A549 (cell line): Measurements from ENCODE around the gene GZF1. TPM values are rescaled to one million over a fixed set of nuclear protein-coding genes. Genes with fewer than 3 reads are reported as not detected.

Source experiments
- ATAC-seq, 2 experiments: fragments of 200-7000 bp in 1 of 2; fragments of >200 bp in 1 of 2; cut with Nextera tagmentation in 1 of 2; cut with Tn5 transposase in 1 of 2; 3 replicates each; pipeline versions ENCODE4 v1.8.0 to v1.9.1; 2018 to 2020; ENCODE audit warnings: mild to moderate bottlenecking in 1 of 2, moderate library complexity in 1 of 2
- CTCF ChIA-PET: fragments of 300-600 bp; sonication (Branson Sonifier 250); formaldehyde crosslinking; extraction: SDS; loops from one replicate; lab custom pipeline; 2021; ENCODE audit warnings: antibody characterized with exemption, inconsistent platforms; lab: Yijun Ruan, JAX
- POLR2A ChIA-PET: fragments of 350-600 bp; formaldehyde crosslinking; extraction: SDS; loops from one replicate; lab custom pipeline; 2021; ENCODE audit warnings: antibody characterized with exemption, inconsistent platforms; lab: Yijun Ruan, JAX
- DNase-seq, 2 experiments: peaks; one replicate each; pipeline versions ENCODE4 v3.0.0 to v3.0.0-alpha.2; 2011 to 2016; ENCODE audit warnings: low read depth in 1 of 2, low spot score in 1 of 2
- FAIRE-seq: peaks from 2 replicates; lab custom pipeline; 2011; peaks lifted over from hg19 to GRCh38; lab: Jason Lieb, UNC
- H3K27ac ChIP-seq, 2 experiments: fragments of >200 bp; sonication (Bioruptor Twin); formaldehyde crosslinking; 3 replicates each; pipeline ENCODE4 v1.5.1; 2016 to 2017
- H3K4me1 ChIP-seq: fragments of >200 bp; sonication (Bioruptor Twin); formaldehyde crosslinking; 3 replicates; pipeline ENCODE4 v1.6.1; 2016
- H3K4me2 ChIP-seq: fragments of >200 bp; sonication (Bioruptor Twin); formaldehyde crosslinking; 3 replicates; pipeline ENCODE4 v1.6.1; 2016
- H3K4me3 ChIP-seq: fragments of >200 bp; sonication (Bioruptor Twin); formaldehyde crosslinking; 3 replicates; pipeline ENCODE4 v1.5.1; 2016
- H3K9me3 ChIP-seq: fragments of >200 bp; sonication (Bioruptor Twin); formaldehyde crosslinking; 3 replicates; pipeline ENCODE4 v1.6.1; 2016
- ATOH8 ChIP-seq: fragments of 250-450 bp; sonication (Bioruptor Pico); IDR thresholded peaks from 2 replicates; pipeline ENCODE4 v1.5.0; 2020; ENCODE audit warnings: low read depth, mild to moderate bottlenecking, moderate library complexity
- BHLHE40 ChIP-seq: IDR thresholded peaks from 2 replicates; pipeline ENCODE4 v1.6.1; 2012; ENCODE audit warnings: low read depth, low read length, inconsistent platforms
- CBX8 ChIP-seq: fragments of 200-600 bp; sonication (generic); IDR thresholded peaks from 2 replicates; pipeline ENCODE4 v1.6.1; 2016
- CEBPB ChIP-seq, 2 experiments: fragments of >200 bp in 1 of 2; sonication (Bioruptor Twin) in 1 of 2; formaldehyde crosslinking in 1 of 2; IDR thresholded peaks; 2 replicates each; pipeline ENCODE4 v1.6.1; 2012 to 2016
- CHD2 ChIP-seq: fragments of 150-350 bp; IDR thresholded peaks from 2 replicates; pipeline ENCODE4 v1.6.1; 2014; ENCODE audit warnings: low read length; ENCODE audit not compliant: partially characterized antibody
- CTCF ChIP-seq: fragments of >200 bp; sonication (Bioruptor Twin); formaldehyde crosslinking; IDR thresholded peaks from 3 replicates; pipeline ENCODE4 v1.5.1; 2016
- EHF ChIP-seq: fragments of 250-450 bp; sonication (Bioruptor Pico); IDR thresholded peaks from 2 replicates; pipeline ENCODE4 v1.5.0; 2020; ENCODE audit warnings: mild to moderate bottlenecking
- EHMT2 ChIP-seq: fragments of 200-600 bp; sonication (generic); IDR thresholded peaks from 2 replicates; pipeline ENCODE4 v1.6.1; 2016; ENCODE audit warnings: antibody characterized with exemption, low read depth, mild to moderate bottlenecking, moderate library complexity
- ESRRA ChIP-seq: fragments of 150-350 bp; IDR thresholded peaks from 2 replicates; pipeline ENCODE4 v1.6.1; 2014; ENCODE audit warnings: mild to moderate bottlenecking, low read length, borderline replicate concordance
- FOSB ChIP-seq: fragments of 250-450 bp; sonication (Bioruptor Pico); IDR thresholded peaks from 2 replicates; pipeline ENCODE4 v1.5.0; 2020; ENCODE audit warnings: mild to moderate bottlenecking, moderate library complexity
- GATA3 ChIP-seq: IDR thresholded peaks from 2 replicates; pipeline ENCODE4 v1.6.1; 2012; ENCODE audit warnings: borderline replicate concordance
- HDAC2 ChIP-seq: fragments of 200-600 bp; sonication (generic); IDR thresholded peaks from 2 replicates; pipeline ENCODE4 v1.6.1; 2016
- HES2 ChIP-seq: fragments of >200 bp; sonication (Bioruptor Twin); formaldehyde crosslinking; IDR thresholded peaks from 2 replicates; pipeline ENCODE4 v1.6.1; 2016
- HEYL ChIP-seq: fragments of 250-450 bp; sonication (Bioruptor Pico); IDR thresholded peaks from 2 replicates; pipeline ENCODE4 v1.8.0; 2021; ENCODE audit warnings: mild to moderate bottlenecking, moderate library complexity
- JUN ChIP-seq, 2 experiments: fragments of >200 bp; sonication (Bioruptor Twin); formaldehyde crosslinking; IDR thresholded peaks; 2 replicates in 1 of 2; 3 replicates in 1 of 2; pipeline ENCODE4 v1.6.1; 2016 to 2017
- KDM5A ChIP-seq: fragments of 200-600 bp; sonication (generic); IDR thresholded peaks from 2 replicates; pipeline ENCODE4 v1.6.1; 2016; ENCODE audit warnings: antibody characterized with exemption, mild to moderate bottlenecking
- MAZ ChIP-seq: fragments of 150-350 bp; IDR thresholded peaks from 2 replicates; pipeline ENCODE4 v1.6.1; 2014; ENCODE audit warnings: antibody characterized with exemption, low read depth, low read length, borderline replicate concordance
- MYC ChIP-seq: IDR thresholded peaks from 2 replicates; pipeline ENCODE4 v1.6.1; 2012; ENCODE audit warnings: mild to moderate bottlenecking, inconsistent platforms, low read length, improper control_type of control experiment, borderline replicate concordance
- NR3C1 ChIP-seq: fragments of >200 bp; sonication (Bioruptor Twin); formaldehyde crosslinking; IDR thresholded peaks from 3 replicates; pipeline ENCODE4 v1.6.1; 2017
- POLR2A ChIP-seq: IDR thresholded peaks from 2 replicates; pipeline ENCODE4 v1.6.1; 2012; ENCODE audit warnings: mild to moderate bottlenecking, low read length
- RARB ChIP-seq: fragments of 250-450 bp; sonication (Bioruptor Pico); IDR thresholded peaks from 2 replicates; pipeline ENCODE4 v1.8.0; 2021; ENCODE audit warnings: mild to moderate bottlenecking, moderate library complexity
- RCOR1 ChIP-seq: fragments of 150-350 bp; IDR thresholded peaks from 2 replicates; pipeline ENCODE4 v1.6.1; 2014; ENCODE audit warnings: antibody characterized with exemption, low read length, low read depth
- RNF2 ChIP-seq: fragments of 200-600 bp; sonication (generic); IDR thresholded peaks from 2 replicates; pipeline ENCODE4 v1.6.1; 2016; ENCODE audit warnings: low read depth, mild to moderate bottlenecking, antibody characterized with exemption, moderate library complexity, borderline replicate concordance
- SMC3 ChIP-seq: fragments of >200 bp; sonication (Bioruptor Twin); formaldehyde crosslinking; IDR thresholded peaks from 3 replicates; pipeline ENCODE4 v1.6.1; 2018; ENCODE audit warnings: inconsistent platforms
- SREBF2 ChIP-seq: fragments of 450-650 bp; IDR thresholded peaks from 2 replicates; pipeline ENCODE4 v1.6.1; 2014; ENCODE audit warnings: mild to moderate bottlenecking, moderate library complexity
- TP53 ChIP-seq: fragments of 250-450 bp; sonication (Bioruptor Pico); IDR thresholded peaks from 2 replicates; pipeline ENCODE4 v1.5.0; 2021; ENCODE audit warnings: mild to moderate bottlenecking, moderate library complexity
- ZNF302 ChIP-seq: fragments of 250-450 bp; sonication (Bioruptor Pico); IDR thresholded peaks from 2 replicates; pipeline ENCODE4 v1.9.0; 2021; ENCODE audit warnings: inconsistent platforms, mild to moderate bottlenecking, moderate library complexity
- WGBS: methylation state at CpG from one replicate; pipeline ENCODE4 v1.1.6; 2017; ENCODE audit errors: missing lambda C conversion rate; 5-methylcytosine and 5-hydroxymethylcytosine counted together
- polyA plus RNA-seq, 4 experiments: library from polyadenylated mRNA; depleted of rRNA in 3 of 4; stranded (reverse); fragments of >200 nt; fragmentation: RNase III in 1 of 4; extraction: RNeasy Plus Mini Kit Qiagen cat#74134 plus additional on column Dnase treatment in 1 of 4; gene quantifications; 2 replicates in 3 of 4; 3 replicates in 1 of 4; pipeline ENCODE4 v1.2.3, GENCODE V29; 2011 to 2017
- TF ChIP-seq, protein P1 (sequence below): fragments of 450-650 bp; IDR thresholded peaks from 2 replicates; pipeline ENCODE4 v1.6.1; 2014; ENCODE audit warnings: antibody characterized with exemption
- TF ChIP-seq, protein P2 (sequence below): fragments of 150-350 bp; IDR thresholded peaks from 2 replicates; pipeline ENCODE4 v1.6.1; 2014; ENCODE audit warnings: low read depth, mild to moderate bottlenecking, low read length
- TF ChIP-seq, protein P3 (sequence below): fragments of >200 bp; sonication (Bioruptor Twin); formaldehyde crosslinking; IDR thresholded peaks from 3 replicates; pipeline ENCODE4 v1.6.1; 2016

Gene GZF1
- polyA plus RNA-seq, 2 of the 4 experiments (the other 2 are of a cell fraction): 13.2 to 24.7 TPM

- ATAC-seq: no peak
- Histone ChIP-seq H3K4me1 (peaks cover 13% of the 10 kb centered on the region; the same call in 2 of the 3 replicates), H3K4me3 (no peak overlapping the region), H3K9me3 (no peaks in the 10 kb centered on the region)
- 76% methylated on average over 1 of the region's 1 CpG for WGBS
- TF ChIP-seq CEBPB (IDR thresholded peaks at IDR 0.05) (no peak), POLR2A (no peak), MYC (no peak), ZNF302 (CRISPR knock-in tag) (no peak), RNF2 (no peak), HES2 (no peak), EHMT2 (no peak), SREBF2 (no peak), RARB (no peak), CHD2 (no peak), HDAC2 (no peak), RCOR1 (no peak), TP53 (CRISPR knock-in tag) (no peak), BHLHE40 (no peak), KDM5A (no peak), NR3C1 (no peak), EHF (no peak)
- TF ChIP-seq, protein P1, sequence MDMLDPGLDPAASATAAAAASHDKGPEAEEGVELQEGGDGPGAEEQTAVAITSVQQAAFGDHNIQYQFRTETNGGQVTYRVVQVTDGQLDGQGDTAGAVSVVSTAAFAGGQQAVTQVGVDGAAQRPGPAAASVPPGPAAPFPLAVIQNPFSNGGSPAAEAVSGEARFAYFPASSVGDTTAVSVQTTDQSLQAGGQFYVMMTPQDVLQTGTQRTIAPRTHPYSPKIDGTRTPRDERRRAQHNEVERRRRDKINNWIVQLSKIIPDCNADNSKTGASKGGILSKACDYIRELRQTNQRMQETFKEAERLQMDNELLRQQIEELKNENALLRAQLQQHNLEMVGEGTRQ: no peak
- TF ChIP-seq, all 56 proteins: peak for 0
- ChIA-PET CTCF (interaction anchor here (1.4 kb wide), 1 partner anchor 10 kb away, joined by 6 read pairs; no protein-coding TSS in a partner anchor), POLR2A (interaction anchor here (2.5 kb wide), 1 partner anchor 65 kb away, joined by 8 read pairs; the partner anchor contains the start of gene NXT1)
- peak; percentile 84 for FAIRE-seq
- DNase-seq: no peak
- Histone ChIP-seq H3K27ac (no peak overlapping the region), H3K4me2 (no peak overlapping the region)
Measured at GRCh38 chr20:23414526-23415188, 52.7 kb downstream of the GZF1 start.

GRCh38 chr20:23415555-23415954 lies 53.6 kb downstream of the GZF1 start:
- CTCF ChIA-PET: interaction anchor here (1.3 kb wide), 1 partner anchor 75 kb away, joined by 3 read pairs; no protein-coding TSS in a partner anchor
- FAIRE-seq (no peak), ATAC-seq (no peak), DNase-seq (no peak)
- H3K4me1 ChIP-seq: peaks cover 15% of the 10 kb centered on the region; the same call in 2 of the 3 replicates
- TF ChIP-seq, protein P2, sequence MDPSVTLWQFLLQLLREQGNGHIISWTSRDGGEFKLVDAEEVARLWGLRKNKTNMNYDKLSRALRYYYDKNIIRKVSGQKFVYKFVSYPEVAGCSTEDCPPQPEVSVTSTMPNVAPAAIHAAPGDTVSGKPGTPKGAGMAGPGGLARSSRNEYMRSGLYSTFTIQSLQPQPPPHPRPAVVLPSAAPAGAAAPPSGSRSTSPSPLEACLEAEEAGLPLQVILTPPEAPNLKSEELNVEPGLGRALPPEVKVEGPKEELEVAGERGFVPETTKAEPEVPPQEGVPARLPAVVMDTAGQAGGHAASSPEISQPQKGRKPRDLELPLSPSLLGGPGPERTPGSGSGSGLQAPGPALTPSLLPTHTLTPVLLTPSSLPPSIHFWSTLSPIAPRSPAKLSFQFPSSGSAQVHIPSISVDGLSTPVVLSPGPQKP: no peak
- TF ChIP-seq SMC3: no peak
- TF ChIP-seq, protein P3, sequence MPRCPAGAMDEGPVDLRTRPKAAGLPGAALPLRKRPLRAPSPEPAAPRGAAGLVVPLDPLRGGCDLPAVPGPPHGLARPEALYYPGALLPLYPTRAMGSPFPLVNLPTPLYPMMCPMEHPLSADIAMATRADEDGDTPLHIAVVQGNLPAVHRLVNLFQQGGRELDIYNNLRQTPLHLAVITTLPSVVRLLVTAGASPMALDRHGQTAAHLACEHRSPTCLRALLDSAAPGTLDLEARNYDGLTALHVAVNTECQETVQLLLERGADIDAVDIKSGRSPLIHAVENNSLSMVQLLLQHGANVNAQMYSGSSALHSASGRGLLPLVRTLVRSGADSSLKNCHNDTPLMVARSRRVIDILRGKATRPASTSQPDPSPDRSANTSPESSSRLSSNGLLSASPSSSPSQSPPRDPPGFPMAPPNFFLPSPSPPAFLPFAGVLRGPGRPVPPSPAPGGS: no peak
- TF ChIP-seq MAZ: no peak
- no peak for TF ChIP-seq EHMT2
- no peak for TF ChIP-seq GATA3
- no peak for TF ChIP-seq ESRRA
- TF ChIP-seq, protein P1: no peak
- TF ChIP-seq FOSB (CRISPR knock-in tag): no peak
- no peak for TF ChIP-seq POLR2A
- no peak for TF ChIP-seq CBX8
- TF ChIP-seq HES2: no peak
- TF ChIP-seq ATOH8: no peak
- no peak for TF ChIP-seq BHLHE40
- TF ChIP-seq RARB: no peak
- TF ChIP-seq HEYL (CRISPR knock-in tag): no peak
- TF ChIP-seq CTCF: no peak
- TF ChIP-seq JUN (IDR thresholded peaks at IDR 0.05): no peak
- TF ChIP-seq RNF2: no peak
- TF ChIP-seq EHF: no peak
- TF ChIP-seq, all 56 proteins: peak for 0
- POLR2A ChIA-PET: interaction anchor here (2.5 kb wide), 1 partner anchor 65 kb away, joined by 8 read pairs; the partner anchor contains the start of gene NXT1
- Histone ChIP-seq H3K4me2 (no peak overlapping the region), H3K9me3 (no peaks in the 10 kb centered on the region), H3K4me3 (no peak overlapping the region), H3K27ac (no peak overlapping the region)
- 94% methylated on average over 5 of the region's 5 CpGs for WGBS
